GM19372 (cell line): ENCODE data around the gene RIPPLY3.

Source experiments
- ATAC-seq: cut with Tn5 transposase; IDR thresholded peaks from one replicate; pipeline ENCODE4 v1.9.1; 2021; ENCODE audit warnings: mild to moderate bottlenecking, low read depth, moderate library complexity; ENCODE audit not compliant: unreplicated experiment

RIPPLY3 gene

GRCh38 chr21:37055271-37055855, 48.9 kb downstream of the RIPPLY3 start:
- ATAC-seq = no peak

DNA sequence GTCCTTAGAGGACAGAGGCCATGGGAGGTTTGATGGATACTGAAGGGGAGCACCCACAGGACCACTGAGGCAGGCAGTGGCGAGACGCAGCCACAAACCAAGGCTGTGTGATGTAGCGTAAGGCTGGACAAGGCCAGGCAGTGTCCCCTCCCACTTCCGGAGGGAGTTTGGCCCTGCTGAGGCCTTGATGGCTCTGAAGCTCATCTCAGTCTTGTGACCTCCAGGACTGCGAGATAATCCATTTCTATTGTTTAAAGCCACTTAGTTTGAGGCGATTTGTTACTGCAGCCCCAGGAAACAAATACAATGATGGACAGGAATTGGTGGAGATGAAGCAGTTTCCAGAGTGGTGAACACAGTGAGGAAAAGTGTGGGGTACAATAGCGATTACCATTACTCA, 51.1 kb downstream of the RIPPLY3 start:
- ATAC-seq = no peak

GRCh38 chr21:37058261-37058660, 51.8 kb downstream of the RIPPLY3 start:
- ATAC-seq = no peak

DNA sequence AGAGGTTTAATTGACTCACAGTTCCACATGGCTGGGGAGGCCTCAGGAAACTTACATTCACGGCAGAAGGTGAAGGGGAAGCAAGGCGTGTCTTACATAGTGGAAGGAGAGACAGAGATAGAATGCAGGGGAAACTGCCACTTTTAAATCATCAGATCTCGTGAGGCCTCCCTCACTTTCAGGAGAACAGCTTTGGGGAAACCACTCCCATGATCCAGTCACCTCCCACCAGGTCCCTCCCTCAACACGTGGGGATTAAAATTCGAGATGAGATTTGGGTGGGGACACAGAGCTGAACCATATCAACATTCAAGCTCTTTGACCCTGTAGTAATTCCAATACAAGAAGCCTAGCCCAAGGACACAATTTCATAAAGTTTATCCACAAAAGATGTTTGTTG, 52.7 kb downstream of the RIPPLY3 start:
- ATAC-seq = no peak

DNA sequence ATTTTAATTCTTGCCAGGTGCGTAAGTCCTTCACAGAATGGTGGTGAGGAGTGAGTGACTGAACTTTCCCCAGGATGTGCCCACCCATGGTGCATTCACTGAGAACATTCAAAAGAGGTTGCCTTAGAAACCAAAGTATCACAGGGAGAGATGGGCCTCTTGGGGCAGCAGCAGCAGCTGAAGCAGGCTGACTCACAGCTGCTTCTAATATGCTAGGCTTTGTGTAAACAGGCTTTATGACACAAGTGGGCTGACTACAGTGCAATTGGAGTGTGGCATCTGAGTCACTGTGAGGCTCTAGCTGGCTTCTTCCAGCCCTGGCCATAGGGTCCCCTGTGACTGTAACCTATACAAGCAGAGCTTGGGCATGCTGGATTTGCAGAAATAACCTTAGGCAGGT, 53.8 kb downstream of the RIPPLY3 start:
- ATAC-seq = no peak

GRCh38 chr21:37061926-37062592, 55.6 kb downstream of the RIPPLY3 start:
- ATAC-seq = no peak

GRCh38 chr21:37062593-37062935, 56.1 kb downstream of the RIPPLY3 start:
- no peak for ATAC-seq

DNA sequence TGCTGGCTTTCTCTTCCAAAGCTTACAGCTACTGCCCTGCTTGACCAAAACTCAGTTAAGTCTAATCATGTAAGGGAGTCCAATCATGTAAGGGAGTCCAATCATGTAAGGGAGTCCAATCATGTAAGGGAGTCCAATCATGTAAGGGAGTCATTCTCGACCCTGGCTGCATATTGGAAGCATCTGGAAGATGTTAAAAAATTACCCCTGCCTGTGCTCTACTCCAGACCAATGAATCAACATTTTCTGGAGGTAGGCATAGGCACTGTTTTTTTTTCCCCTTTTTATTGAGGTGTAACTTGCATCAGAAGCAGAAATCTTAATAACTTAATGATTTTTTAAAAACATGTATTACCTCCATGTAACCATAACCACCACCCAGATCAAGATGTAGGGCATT, 56.9 kb downstream of the RIPPLY3 start:
- no peak for ATAC-seq

- ATAC-seq = no peak
These were observed 58.3 kb downstream of the RIPPLY3 start for GRCh38 chr21:37064841-37065240.

- ATAC-seq = no peak
These were observed 59.2 kb downstream of the RIPPLY3 start for GRCh38 chr21:37065561-37066177.
